GM12878 (cell line): ENCODE data around the gene USP28. TPM values are rescaled to one million over a fixed set of nuclear protein-coding genes. Genes with fewer than 3 reads are reported as not detected.

Experiments used
- ATAC-seq: fragments of 200-7000 bp; cut with Tn5 transposase; 3 replicates; pipeline ENCODE4 v1.9.1; 2020; ENCODE audit warnings: mild to moderate bottlenecking, moderate library complexity
- BruUV-seq: library from RNA; stranded (reverse); fragments of 400-500 nt; replicated peaks from 2 replicates; lab custom pipeline; 2021; lab: Mats Ljungman, UMichigan
- CTCF ChIA-PET: fragments of 300-600 bp; sonication (Branson Sonifier 250); formaldehyde crosslinking; extraction: SDS; loops from one replicate; lab custom pipeline; 2021; ENCODE audit warnings: inconsistent platforms; lab: Yijun Ruan, JAX
- POLR2A ChIA-PET: fragments of 350-600 bp; formaldehyde crosslinking; extraction: SDS; loops from one replicate; lab custom pipeline; 2021; ENCODE audit warnings: inconsistent platforms; lab: Charles Lee
- RAD21 ChIA-PET: fragments of 300-600 bp; sonication (Branson Sonifier 250); formaldehyde crosslinking; loops from one replicate; lab custom pipeline; 2023; ENCODE audit warnings: antibody characterized with exemption; ENCODE audit not compliant: unreplicated experiment; lab: Charles Lee
- SMC1A ChIA-PET: fragments of 300-600 bp; sonication (Branson Sonifier 250); formaldehyde crosslinking; loops from one replicate; lab custom pipeline; 2023; ENCODE audit not compliant: unreplicated experiment, uncharacterized antibody; lab: Charles Lee
- DNase-seq: peaks from one replicate; pipeline ENCODE4 v3.0.0-alpha.2; 2011; ENCODE audit warnings: low read depth, low spot score
- FAIRE-seq: peaks from 3 replicates; lab custom pipeline; 2011; peaks lifted over from hg19 to GRCh38; lab: Jason Lieb, UNC
- H2AFZ ChIP-seq: 2 replicates; pipeline ENCODE4 v1.6.0; 2011; ENCODE audit warnings: low read depth, low read length, control low read depth; ENCODE audit not compliant: control insufficient read depth
- H3K27ac ChIP-seq: 2 replicates; pipeline ENCODE4 v1.5.1; 2011; ENCODE audit warnings: control low read depth; ENCODE audit not compliant: control insufficient read depth, insufficient read depth
- H3K27me3 ChIP-seq, 2 experiments: replicated peaks in 1 of 2; 2 replicates each; pipeline versions ENCODE4 v1.6.0 to v1.6.1; 2011; ENCODE audit warnings: low read length in 1 of 2; ENCODE audit not compliant: control insufficient read depth in 2 of 2, insufficient read depth in 2 of 2
- H3K36me3 ChIP-seq, 2 experiments: 2 replicates each; pipeline ENCODE4 v1.5.1; 2011; ENCODE audit warnings: low read length in 1 of 2; ENCODE audit not compliant: control insufficient read depth in 2 of 2, insufficient read depth in 2 of 2
- H3K4me1 ChIP-seq: 2 replicates; pipeline ENCODE4 v1.6.1; 2011; ENCODE audit warnings: mild to moderate bottlenecking, low read length, moderate library complexity, mixed read lengths; ENCODE audit not compliant: control insufficient read depth, insufficient read depth
- H3K4me2 ChIP-seq: 2 replicates; pipeline ENCODE4 v1.6.0; 2011; ENCODE audit warnings: control low read depth; ENCODE audit not compliant: control insufficient read depth, insufficient read depth
- H3K4me3 ChIP-seq: fragments of 200-600 bp; sonication (generic); 2 replicates; pipeline ENCODE4 v1.5.1; 2016
- H3K79me2 ChIP-seq: 2 replicates; pipeline ENCODE4 v1.6.0; 2011; ENCODE audit warnings: low read length; ENCODE audit not compliant: control insufficient read depth, insufficient read depth
- H3K9ac ChIP-seq: 2 replicates; pipeline ENCODE4 v1.8.0; 2011; ENCODE audit warnings: low read length, control low read depth, mixed read lengths; ENCODE audit not compliant: control insufficient read depth, insufficient read depth
- H3K9me3 ChIP-seq: replicated peaks from 3 replicates; pipeline ENCODE4 v1.5.1; 2011; ENCODE audit warnings: mild to moderate bottlenecking, low read length; ENCODE audit not compliant: control insufficient read depth, insufficient read depth
- H4K20me1 ChIP-seq: 2 replicates; pipeline ENCODE4 v1.6.0; 2011; ENCODE audit not compliant: control insufficient read depth, insufficient read depth
- CBX3 ChIP-seq: fragments of 200-600 bp; sonication (generic); IDR thresholded peaks from 2 replicates; pipeline ENCODE4 v1.6.1; 2016; ENCODE audit warnings: low read depth, borderline replicate concordance
- DPF2 ChIP-seq: fragments of 450-650 bp; IDR thresholded peaks from 2 replicates; pipeline ENCODE4 v1.6.1; 2017; ENCODE audit warnings: mild to moderate bottlenecking
- JUNB ChIP-seq: IDR thresholded peaks from 2 replicates; pipeline ENCODE4 v1.6.1; 2016; ENCODE audit warnings: antibody characterized with exemption, mild to moderate bottlenecking
- KDM1A ChIP-seq: fragments of 200-600 bp; sonication (generic); IDR thresholded peaks from 2 replicates; pipeline ENCODE4 v1.6.1; 2016; ENCODE audit warnings: borderline replicate concordance
- LARP7 ChIP-seq: fragments of 450-650 bp; IDR thresholded peaks from 2 replicates; pipeline ENCODE4 v1.6.1; 2017; ENCODE audit warnings: mild to moderate bottlenecking
- POLR2AphosphoS5 ChIP-seq: IDR thresholded peaks from 2 replicates; pipeline ENCODE4 v1.6.1; 2011; ENCODE audit warnings: mild to moderate bottlenecking, low read length, inconsistent platforms
- RELB ChIP-seq: fragments of 450-650 bp; IDR thresholded peaks from 2 replicates; pipeline ENCODE4 v1.6.1; 2017; ENCODE audit warnings: low read depth, mild to moderate bottlenecking, moderate library complexity
- SIX5 ChIP-seq: IDR thresholded peaks from 2 replicates; pipeline ENCODE4 v1.6.1; 2011; ENCODE audit warnings: mild to moderate bottlenecking, low read depth, low read length, moderate library complexity; ENCODE audit not compliant: severe bottlenecking
- STAT1 ChIP-seq: fragments of 450-650 bp; conservative IDR thresholded peaks from 2 replicates; pipeline ENCODE4 v1.6.1; 2014; ENCODE audit warnings: antibody characterized with exemption, mild to moderate bottlenecking
- SUZ12 ChIP-seq: fragments of 200-600 bp; sonication (generic); IDR thresholded peaks from one replicate; pipeline ENCODE4 v1.6.1; 2018; ENCODE audit warnings: antibody characterized with exemption, mild to moderate bottlenecking; ENCODE audit not compliant: unreplicated experiment
- TCF12 ChIP-seq: IDR thresholded peaks from 2 replicates; pipeline ENCODE4 v1.6.1; 2011; ENCODE audit warnings: low read depth, mild to moderate bottlenecking, low read length
- TCF7 ChIP-seq: IDR thresholded peaks from 2 replicates; pipeline ENCODE4 v1.6.1; 2014; ENCODE audit warnings: antibody characterized with exemption, borderline replicate concordance
- USF2 ChIP-seq: IDR thresholded peaks from 2 replicates; pipeline ENCODE4 v1.6.1; 2011; ENCODE audit warnings: low read depth, low read length, improper control_type of control experiment, borderline replicate concordance
- YBX1 ChIP-seq: fragments of 450-650 bp; IDR thresholded peaks from 2 replicates; pipeline ENCODE4 v1.6.1; 2016; ENCODE audit warnings: antibody characterized with exemption
- ZBTB4 ChIP-seq: fragments of 450-650 bp; formaldehyde crosslinking; IDR thresholded peaks from 2 replicates; pipeline ENCODE4 v1.4.0; 2022; ENCODE audit warnings: mild to moderate bottlenecking, moderate library complexity
- ZNF24 ChIP-seq: fragments of 450-650 bp; IDR thresholded peaks from 2 replicates; pipeline ENCODE4 v1.6.1; 2017; ENCODE audit warnings: antibody characterized with exemption, mild to moderate bottlenecking
- ZNF384 ChIP-seq: IDR thresholded peaks from 2 replicates; pipeline ENCODE4 v1.6.1; 2012; ENCODE audit warnings: low read depth, mild to moderate bottlenecking, low read length, improper control_type of control experiment, borderline replicate concordance
- WGBS: methylation state at CpG from one replicate; pipeline ENCODE4 v1.1.6; 2016; ENCODE audit warnings: low lambda C conversion rate; ENCODE audit not compliant: insufficient replicate concordance, insufficient coverage; ENCODE audit errors: missing lambda C conversion rate; 5-methylcytosine and 5-hydroxymethylcytosine counted together
- in situ Hi-C: fragments of 300-500 bp; cut with MboI; formaldehyde crosslinking; loops from 9 replicates; pipeline ENCODE4 v1.14.3; 2018; ENCODE audit warnings: mixed read lengths
- intact Hi-C: fragments of 100-400 bp; cut with micrococcal nuclease; formaldehyde crosslinking; loops from one replicate; pipeline ENCODE4 v1.14.2; 2022; ENCODE audit not compliant: unreplicated experiment
- polyA plus RNA-seq, 11 experiments: library from polyadenylated mRNA; depleted of rRNA in 4 of 11; unstranded in 6 of 11; stranded (reverse) in 5 of 11; fragments of >200 nt; fragmentation: Nextera tagmentation in 4 of 11; fragmentation: Illumina TruSeq in 1 of 11; extraction: Ambion mirVana in 4 of 11; extraction: Trizol in 1 of 11; gene quantifications; 1 replicate in 1 of 11; 2 replicates in 10 of 11; pipeline versions ENCODE4 v1.2.1 to v1.2.3, GENCODE V29; 2011 to 2016; ENCODE audit warnings: inconsistent platforms in 2 of 11, missing spikeins in 2 of 11, low read depth in 1 of 11
- total RNA-seq, 4 experiments: library from RNA; depleted of rRNA in 3 of 4; stranded (reverse); fragments of >200 nt in 3 of 4; fragmentation: Illumina TruSeq in 1 of 4; extraction: Trizol in 1 of 4; gene quantifications; 2 replicates each; pipeline versions ENCODE4 v1.2.1 to v1.2.3, GENCODE V29; 2013 to 2021

USP28 gene
- total and polyA plus RNA-seq, 10 of the 15 experiments (the other 5 are each of a cell fraction or from before 2014, with no cell fraction given), result 2.8 to 60.4 (median 24.1) TPM

DNA sequence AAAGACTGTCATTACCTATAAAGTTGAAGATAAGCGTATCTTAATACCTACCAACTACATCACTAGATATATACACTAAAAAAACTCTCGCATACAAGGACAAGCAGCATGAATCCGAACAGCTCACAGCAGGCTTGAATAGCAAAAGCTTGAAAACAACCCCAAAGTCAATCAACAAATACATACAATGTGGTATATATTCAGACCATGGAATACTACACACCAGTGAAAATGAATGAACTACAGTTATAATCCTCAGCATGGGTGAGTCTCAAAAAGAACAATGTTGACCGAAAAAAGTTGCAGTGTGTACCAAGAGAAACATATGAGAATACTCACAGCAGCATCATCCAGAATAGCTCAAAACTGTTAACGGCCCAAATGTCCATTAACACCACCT lies 25.2 kb downstream of the USP28 start:
- POLR2A ChIA-PET, result interaction anchor here (1.0 kb wide), 1 partner anchor 9 kb away, joined by 3 read pairs; no protein-coding TSS in a partner anchor
- H3K4me2 ChIP-seq, result no peak overlapping the region
- WGBS, result 98% methylated on average over 5 of the region's 5 CpGs
- SMC1A ChIA-PET, result no interaction called here
- ATAC-seq (no peak), FAIRE-seq (no peak), DNase-seq (no peak)
- H3K4me1 ChIP-seq, result peaks cover 4% of the 10 kb centered on the region; the same call in 1 of the 2 replicates
- in situ Hi-C loops (no loop called here), intact Hi-C loops (no loop called here)
- H3K27ac ChIP-seq, result no peak overlapping the region
- CTCF ChIA-PET, result interaction anchor here (1.0 kb wide), 1 partner anchor 10 kb away, joined by 3 read pairs; no protein-coding TSS in a partner anchor
- no peak overlapping the region for H2AFZ ChIP-seq
- peaks cover 8 to 24% of the 10 kb centered on the region in 2 experiments; a peak in 3 of 4 replicates for H3K36me3 ChIP-seq
- no TSS peak for BruUV-seq
- no peaks in the 10 kb centered on the region for H3K9me3 ChIP-seq
- no peaks in the 10 kb centered on the region for H3K27me3 ChIP-seq
- H3K4me3 ChIP-seq, result no peak overlapping the region
- no peaks in the 10 kb centered on the region; the same call in none of the 2 replicates for H3K79me2 ChIP-seq
- RAD21 ChIA-PET, result no interaction called here
- H3K9ac ChIP-seq, result no peak overlapping the region
- H4K20me1 ChIP-seq, result no peaks in the 10 kb centered on the region
- TF ChIP-seq CBX3, result no peak
- TF ChIP-seq ZNF384, result no peak
- TF ChIP-seq ZNF24, result no peak
- TF ChIP-seq SIX5, result no peak
- no peak for TF ChIP-seq DPF2
- TF ChIP-seq JUNB, result no peak
- no peak for TF ChIP-seq USF2
- no peak for TF ChIP-seq TCF12
- TF ChIP-seq ZBTB4 (CRISPR knock-in tag), result no peak
- TF ChIP-seq RELB, result no peak
- no peak for TF ChIP-seq SUZ12
- TF ChIP-seq POLR2AphosphoS5, result no peak
- TF ChIP-seq STAT1, result no peak
- no peak for TF ChIP-seq YBX1
- no peak for TF ChIP-seq LARP7
- no peak for TF ChIP-seq KDM1A
- TF ChIP-seq TCF7, result no peak
